Inferior parietal cortex (tissue), 1 donor: ENCODE data around the gene ITPRID2.

Source experiments
- DNase-seq: peaks from one replicate; pipeline ENCODE4 v3.0.0-alpha.2; 2016; ENCODE audit errors: extremely low spot score

Gene ITPRID2

DNA sequence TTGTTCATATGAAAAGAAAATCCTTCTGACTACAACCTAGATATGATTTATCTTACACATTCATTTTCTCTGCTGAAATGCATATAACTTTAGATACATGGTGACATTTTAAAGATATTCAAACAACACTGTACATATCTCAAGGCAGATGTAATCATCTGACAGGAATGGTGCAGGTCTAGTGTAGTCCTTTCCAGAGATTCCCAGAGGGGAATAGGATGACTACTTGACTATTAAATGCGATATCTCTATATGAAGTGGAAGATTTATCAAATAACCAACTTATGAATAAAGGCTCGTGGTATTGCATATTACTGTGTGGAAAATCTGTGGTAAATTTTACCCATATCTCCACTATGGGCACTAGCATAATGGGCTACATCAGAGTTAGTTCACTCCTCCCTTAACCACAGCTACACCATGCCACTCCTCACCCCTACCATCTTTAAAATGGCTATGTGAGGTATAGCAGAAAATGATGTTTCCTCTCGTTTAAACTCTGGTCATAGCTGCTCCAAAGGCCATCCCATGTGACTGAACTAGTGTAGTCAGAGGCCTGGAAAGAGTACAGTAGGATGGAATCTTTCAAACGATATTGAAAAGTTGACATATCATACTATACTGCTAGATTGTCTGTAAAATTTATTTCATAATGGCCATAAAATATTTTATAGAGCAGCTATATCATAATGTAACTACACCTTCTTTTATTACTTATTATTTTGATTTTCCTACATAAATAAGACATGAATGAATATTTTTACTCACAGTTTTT, 9.1 kb upstream of the ITPRID2 start:
- DNase-seq, result no peak

DNA sequence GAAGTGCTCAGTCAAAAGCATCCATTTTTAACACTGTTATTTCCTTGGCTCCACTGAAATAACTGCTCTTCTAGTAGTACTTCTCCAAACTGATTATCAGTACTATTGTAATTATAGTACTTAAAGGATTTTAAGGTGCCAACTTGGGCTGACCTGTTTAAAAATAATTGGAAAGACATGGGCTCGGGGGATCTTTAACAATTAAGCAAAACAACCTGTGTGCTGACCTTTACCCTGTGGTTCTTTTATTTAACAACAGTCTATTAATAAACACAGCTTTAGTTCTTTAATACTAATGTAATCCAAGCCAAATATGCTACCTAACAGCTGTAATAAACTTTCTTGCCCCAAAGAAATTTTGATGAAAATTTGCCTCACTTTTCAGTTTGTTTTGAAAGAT, 6.9 kb upstream of the ITPRID2 start:
- no peak for DNase-seq

DNA sequence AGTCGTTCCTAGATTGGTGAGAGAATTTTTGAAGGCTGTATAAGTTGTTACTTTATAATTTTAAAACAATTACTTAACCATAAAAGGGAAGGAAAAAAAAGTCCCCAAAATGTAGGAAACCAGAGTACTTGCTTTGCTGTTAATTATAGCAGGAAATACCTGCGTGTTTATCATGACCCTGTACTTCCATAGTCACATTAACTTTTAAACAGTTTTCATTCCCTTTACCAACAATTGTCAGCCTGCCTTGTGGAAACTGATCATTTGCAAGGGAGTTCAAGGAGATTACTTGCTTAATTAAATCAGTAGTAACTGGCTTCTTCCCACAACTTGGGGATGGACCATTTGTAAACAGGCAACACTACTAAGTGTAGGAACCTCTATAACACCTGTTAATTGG, 6.4 kb upstream of the ITPRID2 start:
- DNase-seq, result no peak

DNA sequence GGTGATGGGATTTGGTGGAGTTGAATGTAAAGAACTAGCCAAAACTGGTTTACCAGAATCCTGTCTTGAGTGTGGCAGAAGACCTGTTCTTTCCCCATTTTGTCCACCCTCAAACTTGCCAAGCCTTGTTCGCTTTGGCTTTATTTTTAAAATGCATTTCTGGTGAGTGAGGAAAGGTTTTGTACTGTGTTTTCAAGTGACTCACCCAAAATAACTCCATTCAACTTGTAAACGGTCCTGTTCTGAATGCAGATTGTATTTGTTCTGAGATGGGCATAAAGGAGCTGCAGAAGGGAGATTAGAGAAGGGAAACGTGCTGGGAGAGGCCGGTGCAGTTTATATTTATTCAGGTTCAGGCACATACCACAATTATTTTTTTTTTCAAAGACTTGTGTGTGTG, 5.3 kb upstream of the ITPRID2 start:
- DNase-seq, result no peak

DNA sequence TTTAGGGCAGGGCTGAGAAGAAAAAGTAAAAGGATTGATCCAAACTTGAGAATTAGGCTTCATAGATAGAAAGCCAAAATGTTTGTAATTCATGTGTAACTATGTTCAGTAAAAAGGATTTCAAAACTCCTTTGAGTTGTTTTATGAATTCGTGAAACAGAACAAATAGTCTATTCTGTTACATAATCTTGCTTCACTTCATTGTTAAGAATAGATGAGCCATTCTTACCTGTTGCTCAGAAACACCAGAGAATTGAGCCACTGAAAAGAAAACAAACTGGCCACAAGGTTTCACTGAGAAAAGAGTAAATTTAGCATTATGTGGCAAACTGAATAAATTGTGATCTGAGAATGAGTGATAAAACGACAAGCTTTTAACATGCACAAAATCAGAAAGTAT, 4.5 kb upstream of the ITPRID2 start:
- no peak for DNase-seq

DNA sequence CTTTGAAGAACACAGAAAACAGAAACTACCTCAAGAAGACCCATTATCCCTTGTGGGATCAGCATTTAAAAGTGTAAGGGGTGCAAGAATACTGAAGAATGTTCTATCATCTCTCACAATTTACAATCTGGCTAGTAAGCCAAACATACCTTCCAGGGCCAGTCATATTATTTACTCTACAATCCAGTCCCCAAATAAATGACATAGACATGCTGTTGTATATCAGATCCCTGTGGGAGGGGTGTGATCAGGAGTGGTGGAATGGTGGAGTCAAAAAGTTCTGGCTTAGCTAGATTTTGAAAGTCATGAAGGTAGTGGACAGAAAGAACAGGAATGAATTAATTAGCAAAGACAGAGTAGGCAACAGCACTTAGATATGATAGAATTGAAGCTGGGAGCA, 1.8 kb upstream of the ITPRID2 start:
- DNase-seq, result no peak

DNA sequence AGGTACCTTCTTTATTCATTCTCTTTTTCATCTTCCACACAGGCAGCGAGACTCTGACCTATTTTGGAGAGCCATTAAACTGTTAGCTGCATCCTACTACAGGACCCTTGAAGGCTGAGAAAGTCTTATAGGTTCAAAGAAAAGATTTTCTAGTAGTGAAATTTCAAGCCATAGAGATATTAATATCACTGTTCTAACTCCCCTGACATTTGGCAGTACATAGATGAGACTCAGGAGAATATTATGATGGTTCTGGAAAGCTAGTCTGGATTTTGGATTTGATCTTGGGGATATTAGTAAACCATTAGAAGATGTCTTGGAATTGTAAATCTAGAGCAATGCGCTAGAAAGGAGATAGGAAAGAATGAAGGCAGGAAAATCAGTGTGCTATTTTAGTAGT, 1.3 kb upstream of the ITPRID2 start:
- no peak for DNase-seq

DNA sequence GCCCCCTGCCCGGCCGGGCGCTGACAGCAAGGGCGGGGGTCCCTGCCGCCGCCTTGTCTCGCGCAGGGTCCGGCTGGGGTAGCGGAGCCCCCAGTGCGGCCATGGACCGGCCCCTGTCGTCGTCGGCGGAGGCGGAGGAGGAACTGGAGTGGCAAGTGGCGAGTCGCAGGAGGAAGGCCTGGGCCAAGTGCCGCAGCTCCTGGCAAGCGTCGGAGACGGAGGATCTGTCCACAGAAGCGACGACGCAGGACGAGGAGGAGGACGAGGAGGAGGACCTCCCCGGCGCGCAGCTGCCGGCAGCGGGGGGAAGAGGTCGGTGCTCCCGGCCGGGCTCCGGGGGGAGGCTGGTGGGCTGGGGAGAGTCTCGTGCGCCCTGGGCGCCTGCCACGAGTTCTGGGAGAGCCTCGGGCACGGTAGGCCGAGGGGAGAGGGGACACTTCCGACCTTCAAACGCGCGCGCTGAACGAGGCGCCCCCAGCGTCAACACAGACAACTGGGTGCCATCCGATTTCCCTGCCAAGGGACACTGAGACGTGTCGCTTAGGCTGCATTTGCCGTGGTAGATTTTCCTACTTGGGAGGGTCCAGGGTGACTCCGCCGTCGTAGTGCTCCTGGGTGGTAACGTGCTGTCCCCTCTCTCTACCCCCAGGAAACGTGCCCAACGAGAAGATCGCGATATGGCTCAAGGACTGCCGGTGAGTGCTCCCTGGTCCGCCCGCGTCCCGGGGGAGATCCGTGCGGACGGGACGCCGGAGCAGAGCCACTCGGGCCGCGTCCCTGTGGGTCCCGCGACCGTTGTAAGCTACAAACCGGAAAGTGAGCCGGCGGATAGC, 652 bp downstream of the ITPRID2 start:
- DNase-seq, result peak; percentile 68

DNA sequence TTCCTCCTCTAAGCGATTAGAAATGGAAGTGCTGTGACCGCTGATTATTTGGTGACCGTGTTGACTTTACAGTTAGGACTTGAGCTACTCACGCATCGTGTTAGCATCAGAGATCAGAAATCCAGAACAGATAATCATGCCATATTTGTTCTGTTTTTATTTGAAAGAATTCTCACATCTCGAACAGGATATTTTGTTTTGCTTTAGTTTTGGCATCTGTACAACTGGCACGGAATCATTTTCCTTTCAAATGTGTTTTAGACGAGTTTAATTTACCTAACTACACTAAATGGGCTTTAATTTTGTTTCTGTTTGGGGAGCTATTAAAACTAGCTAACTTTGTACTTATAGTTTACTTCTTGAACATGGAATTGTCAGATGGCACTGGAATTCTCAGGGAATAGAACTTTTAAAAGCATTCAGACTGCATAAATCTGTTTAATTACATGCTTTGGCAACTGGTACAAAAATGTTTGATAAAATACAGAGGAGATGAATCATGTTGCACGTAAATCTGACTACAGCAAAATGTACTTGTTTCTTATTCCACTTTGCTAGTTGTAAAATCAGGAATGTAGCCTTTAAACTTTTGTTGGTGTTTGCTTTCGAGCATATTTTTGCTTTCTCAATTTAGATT, 1.4 kb downstream of the ITPRID2 start:
- DNase-seq, result no peak

DNA sequence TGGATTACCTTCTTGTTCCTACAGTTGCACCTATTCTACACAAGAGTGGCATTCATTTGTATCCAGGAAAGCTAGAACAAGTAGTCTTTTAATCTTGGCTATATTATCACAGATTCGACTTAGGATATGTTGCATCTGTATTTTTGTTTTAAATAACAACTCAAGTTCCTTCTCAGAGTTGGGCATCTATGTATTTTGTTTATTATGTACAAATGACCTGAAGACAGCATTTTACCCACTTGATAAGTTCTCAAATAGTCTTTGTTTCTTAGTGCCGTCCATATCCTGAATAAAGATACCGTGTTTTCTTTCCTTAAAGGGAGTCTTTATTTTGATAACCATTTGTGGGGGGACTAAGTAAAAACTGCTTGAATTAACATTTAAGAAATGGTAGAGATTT, 2.9 kb downstream of the ITPRID2 start:
- DNase-seq, result no peak

DNA sequence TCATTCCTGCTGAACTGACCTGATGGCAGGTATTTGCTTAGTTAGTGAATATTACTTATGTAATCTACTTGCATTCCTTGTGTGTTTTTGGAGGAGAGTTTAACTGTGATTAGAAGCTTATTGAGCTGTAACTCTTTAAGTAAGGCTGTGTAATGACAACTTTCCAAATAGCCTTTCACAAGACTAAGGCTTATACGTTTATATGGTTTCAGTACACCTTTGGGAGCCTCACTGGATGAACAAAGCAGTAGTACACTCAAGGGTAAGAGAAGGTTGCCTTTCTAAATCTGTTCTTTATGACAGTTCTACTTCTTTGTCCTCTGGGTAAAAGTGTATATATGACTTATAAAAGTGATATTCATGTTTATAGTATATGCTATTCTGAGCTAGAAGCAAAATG, 4.3 kb downstream of the ITPRID2 start:
- DNase-seq, result no peak

DNA sequence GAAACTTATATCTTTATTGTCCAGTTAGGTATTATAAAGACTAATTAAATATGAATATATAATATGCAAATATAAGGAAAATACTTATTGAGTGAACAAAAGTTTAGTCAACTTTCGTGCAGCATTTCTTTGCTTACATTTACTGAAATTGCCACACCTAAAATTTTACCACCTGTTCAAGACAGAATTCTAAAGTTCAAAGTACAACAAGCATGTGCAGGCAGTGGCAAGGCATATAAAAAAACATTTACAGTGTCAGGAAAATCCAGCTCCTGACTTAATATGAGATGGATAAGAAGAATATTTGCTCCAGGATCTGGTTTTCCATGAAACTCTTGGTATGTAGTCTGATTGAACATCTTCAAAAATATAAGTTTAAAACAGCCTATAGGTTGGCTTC, 4.8 kb downstream of the ITPRID2 start:
- DNase-seq, result no peak

DNA sequence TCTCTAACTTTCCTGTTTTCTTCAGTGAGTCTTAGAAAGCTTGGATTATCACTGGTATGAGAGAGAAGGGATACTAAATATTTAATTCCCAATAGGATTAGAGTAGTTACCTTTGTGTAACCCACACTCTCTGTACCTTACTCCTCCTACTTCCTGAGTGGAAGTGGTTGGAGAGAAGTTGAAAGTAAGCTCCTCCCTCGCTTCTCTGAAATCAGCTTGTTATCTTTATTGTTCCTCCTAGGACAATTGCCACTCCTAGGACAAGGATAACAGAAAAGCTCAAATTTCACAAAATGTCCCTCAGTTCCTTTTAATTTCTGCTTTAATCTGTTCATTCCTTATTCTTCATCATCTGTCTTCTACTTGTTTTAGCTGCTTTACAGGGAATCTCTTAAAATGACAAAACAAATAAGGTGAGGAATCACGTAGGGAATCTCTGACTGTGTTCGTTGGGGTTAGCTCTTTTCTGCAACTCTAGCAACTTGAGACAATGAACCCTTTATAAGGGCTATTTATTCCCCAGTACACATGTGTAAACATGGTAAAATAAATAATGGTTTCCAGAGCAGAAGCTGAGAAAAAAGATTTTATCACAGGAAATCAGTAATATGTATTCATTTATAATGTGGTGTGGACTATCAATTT, 8.6 kb downstream of the ITPRID2 start:
- no peak for DNase-seq

DNA sequence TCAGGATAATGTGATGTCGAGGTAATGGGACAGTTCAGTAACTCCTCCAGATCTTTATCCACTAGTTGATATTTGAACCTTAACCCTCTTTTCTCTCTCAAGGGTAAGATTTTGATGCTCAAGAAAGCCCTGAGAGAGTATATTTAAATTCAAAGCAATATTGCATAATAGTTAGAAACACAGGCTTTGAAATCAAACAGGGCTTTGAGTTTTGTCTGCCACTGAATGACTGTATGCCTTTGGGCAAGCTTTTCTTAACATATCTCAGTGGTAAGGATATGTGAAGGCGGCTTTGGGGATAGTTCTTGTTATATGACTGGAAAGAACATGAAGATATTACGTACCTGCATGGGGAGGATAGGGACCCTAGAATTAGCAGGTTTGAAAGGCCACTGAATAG, 11.1 kb downstream of the ITPRID2 start:
- DNase-seq, result no peak

DNA sequence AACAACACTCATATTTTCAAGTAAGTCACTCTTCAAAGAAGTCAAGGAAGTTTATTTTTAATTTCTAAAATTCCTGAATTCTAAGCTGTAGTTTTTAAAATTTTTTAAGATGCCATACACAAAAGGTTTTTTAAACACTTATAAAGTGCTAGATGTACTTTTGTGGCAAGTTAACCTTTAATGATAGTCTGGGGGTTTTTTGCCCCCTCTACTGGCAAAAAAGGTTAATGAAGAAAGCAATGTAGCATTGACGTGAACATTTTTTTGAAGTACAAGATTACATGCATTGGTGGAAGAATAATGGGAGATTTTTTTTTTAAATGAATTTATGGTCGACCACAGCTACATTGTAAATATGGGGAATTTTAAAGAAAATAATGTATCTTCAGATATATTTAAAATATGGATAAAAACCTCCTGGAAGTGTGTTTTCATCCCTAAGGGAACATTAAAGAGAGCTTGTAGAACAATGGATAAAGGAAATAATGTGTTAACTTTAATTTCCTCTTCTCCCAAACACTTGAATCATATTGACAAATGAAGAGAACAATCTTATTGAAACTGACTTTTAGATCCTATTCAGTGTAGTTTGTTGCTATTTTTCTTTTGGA, 12.6 kb downstream of the ITPRID2 start:
- DNase-seq, result peak; percentile 36

DNA sequence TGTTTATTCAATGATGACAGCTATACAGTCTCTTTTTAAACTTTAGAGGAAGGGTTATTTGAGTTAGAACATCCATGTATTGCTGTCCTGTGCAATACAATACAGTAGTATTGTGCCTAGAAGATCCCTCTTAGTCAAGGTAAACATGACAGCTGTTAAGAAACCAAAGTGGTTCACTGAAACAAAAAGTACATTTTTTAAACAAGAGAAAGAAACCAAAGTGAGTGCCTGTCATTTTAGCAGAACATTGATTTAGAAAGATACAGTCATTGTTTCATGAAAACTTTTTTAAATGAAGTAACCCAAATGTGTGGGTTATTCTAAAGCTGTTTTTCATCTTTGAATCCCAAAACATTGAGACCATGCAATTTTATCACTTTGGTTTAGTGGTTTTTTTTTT, 15.5 kb downstream of the ITPRID2 start:
- no peak for DNase-seq

DNA sequence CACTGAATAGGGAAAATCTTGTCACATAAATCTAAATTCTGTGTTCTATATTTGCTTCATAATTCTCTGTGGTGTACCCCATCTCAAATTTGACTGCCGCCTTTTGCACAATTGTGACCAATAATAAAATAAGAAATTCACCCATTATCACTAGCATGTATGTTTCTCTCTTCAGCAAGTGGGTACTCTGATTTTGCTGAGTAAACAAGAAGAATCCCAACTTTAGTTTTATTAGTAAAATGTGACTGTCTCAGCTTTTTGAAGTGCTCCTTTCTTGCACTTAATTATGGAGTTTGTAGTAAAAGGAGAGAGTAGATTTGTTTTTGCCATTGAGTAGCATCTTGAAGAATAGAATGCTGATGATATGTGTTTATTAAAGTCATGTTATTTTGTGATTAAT, 16.1 kb downstream of the ITPRID2 start:
- no peak for DNase-seq

DNA sequence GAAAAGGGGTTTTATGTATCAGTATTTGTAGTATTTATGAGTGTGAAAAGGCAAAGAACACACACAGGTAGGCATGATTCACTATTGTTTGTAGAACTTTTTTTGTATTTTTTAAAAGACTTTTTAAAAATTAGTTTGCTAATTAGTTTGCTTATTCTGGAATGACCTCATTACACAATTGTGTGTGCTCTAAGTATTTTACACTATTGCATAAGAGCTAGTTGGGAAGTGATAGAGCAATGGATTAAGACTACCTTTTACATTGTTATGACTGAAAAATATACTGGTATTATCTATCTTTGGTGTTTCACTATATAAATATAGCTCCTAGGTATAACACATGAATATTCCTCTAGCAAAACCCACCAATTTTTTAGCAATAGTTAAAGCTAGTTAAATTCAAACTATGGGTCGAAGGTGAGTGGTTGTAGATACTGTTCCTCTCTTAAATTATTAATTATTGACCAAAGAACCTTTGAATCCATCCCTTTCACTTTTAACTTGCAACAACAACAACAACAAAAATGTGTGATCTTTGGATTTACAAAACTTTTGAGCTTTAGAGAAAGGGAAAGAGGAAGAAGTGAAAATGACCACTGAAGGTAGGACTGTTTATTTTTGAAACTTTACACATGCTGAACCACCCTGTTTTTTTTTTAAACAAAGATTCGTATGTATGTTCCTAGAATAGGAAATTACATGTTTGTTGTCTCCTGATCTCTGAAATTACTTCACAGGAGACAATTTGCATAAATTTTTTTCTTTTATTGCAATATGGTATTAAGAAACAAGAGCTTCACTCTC, 18.7 kb downstream of the ITPRID2 start:
- DNase-seq, result no peak

DNA sequence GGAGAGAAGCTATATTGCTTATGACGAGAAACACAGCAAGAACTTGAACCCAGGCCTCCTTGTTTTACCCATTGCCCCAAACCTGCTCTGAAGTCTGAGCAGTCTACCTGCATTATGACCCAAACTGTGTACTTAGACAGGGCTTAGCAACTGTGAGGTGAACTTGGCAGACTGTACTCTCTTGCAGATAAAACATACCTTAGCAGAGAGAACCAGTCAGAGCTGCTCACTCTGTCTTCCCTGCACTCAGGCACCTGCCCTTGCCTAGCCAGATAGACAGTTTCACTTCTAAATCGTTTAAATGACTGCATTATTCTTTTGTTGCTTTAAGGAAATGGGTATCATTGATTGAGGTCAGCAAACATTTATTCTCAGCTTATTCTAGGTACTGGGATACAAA, 20.3 kb downstream of the ITPRID2 start:
- DNase-seq, result no peak

DNA sequence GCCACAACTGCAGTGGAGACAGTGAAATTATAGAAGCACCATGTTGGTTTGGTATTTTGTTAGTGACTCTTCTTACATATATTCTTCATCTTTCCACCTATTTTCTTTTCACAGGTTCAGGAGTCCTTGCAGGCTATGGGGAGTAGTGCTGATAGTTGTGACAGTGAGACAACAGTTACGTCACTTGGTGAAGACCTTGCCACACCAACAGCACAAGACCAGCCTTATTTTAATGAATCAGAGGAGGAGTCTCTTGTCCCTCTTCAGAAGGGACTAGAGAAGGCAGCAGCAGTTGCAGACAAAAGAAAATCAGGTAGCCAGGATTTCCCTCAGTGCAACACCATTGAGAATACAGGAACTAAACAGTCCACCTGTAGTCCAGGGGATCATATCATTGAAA, 23.6 kb downstream of the ITPRID2 start:
- no peak for DNase-seq
